H1 (cell line): ENCODE measurements around the gene PIK3R1. TPM values are rescaled to one million over a fixed set of nuclear protein-coding genes. Genes with fewer than 3 reads are reported as not detected.

Source experiments
- CTCF ChIA-PET: fragments of 300-600 bp; sonication (Branson Sonifier 250); formaldehyde crosslinking; loops from one replicate; lab custom pipeline; 2021; ENCODE audit not compliant: partially characterized antibody; lab: Charles Lee
- POLR2A ChIA-PET: fragments of 300-600 bp; sonication (Branson Sonifier 250); formaldehyde crosslinking; loops from one replicate; lab custom pipeline; 2021; ENCODE audit warnings: inconsistent platforms; ENCODE audit not compliant: partially characterized antibody; lab: Charles Lee
- DNase-seq, 2 experiments: peaks; one replicate each; pipeline versions ENCODE4 v3.0.0 to v3.0.0-alpha.2; 2010 to 2022; ENCODE audit warnings: low spot score in 2 of 2, low read depth in 1 of 2, mixed read lengths in 1 of 2
- FAIRE-seq: peaks from 2 replicates; lab custom pipeline; 2011; peaks lifted over from hg19 to GRCh38; lab: Jason Lieb, UNC
- H2AFZ ChIP-seq: 2 replicates; pipeline ENCODE4 v1.8.1; 2012; ENCODE audit warnings: low read length, inconsistent platforms
- H2AK5ac ChIP-seq: 2 replicates; pipeline ENCODE4 v1.6.1; 2013; ENCODE audit warnings: low read depth, low read length
- H2BK120ac ChIP-seq: replicated peaks from 2 replicates; pipeline ENCODE3; 2013; ENCODE audit warnings: low read depth, low read length, inconsistent platforms
- H2BK12ac ChIP-seq: 2 replicates; pipeline ENCODE4 v1.6.1; 2013; ENCODE audit warnings: low read depth, low read length
- H2BK15ac ChIP-seq: 2 replicates; pipeline ENCODE4 v1.6.1; 2013; ENCODE audit warnings: low read length
- H2BK20ac ChIP-seq: 2 replicates; pipeline ENCODE4 v1.6.1; 2013; ENCODE audit warnings: low read length
- H2BK5ac ChIP-seq: 2 replicates; pipeline ENCODE4 v1.6.1; 2013; ENCODE audit warnings: low read depth, low read length
- H3K14ac ChIP-seq: 2 replicates; pipeline ENCODE4 v1.6.1; 2013; ENCODE audit warnings: inconsistent platforms; ENCODE audit not compliant: insufficient read length
- H3K18ac ChIP-seq: 2 replicates; pipeline ENCODE4 v1.6.1; 2013; ENCODE audit warnings: low read length; ENCODE audit errors: extremely low read depth
- H3K23ac ChIP-seq: 2 replicates; pipeline ENCODE4 v1.6.1; 2013; ENCODE audit warnings: inconsistent platforms; ENCODE audit not compliant: insufficient read length
- H3K23me2 ChIP-seq: 2 replicates; pipeline ENCODE4 v1.6.1; 2013; ENCODE audit warnings: low read depth, low read length
- H3K27ac ChIP-seq: 2 replicates; pipeline ENCODE4 v1.6.1; 2011; ENCODE audit warnings: low read depth, low read length, inconsistent platforms
- H3K27me3 ChIP-seq, 4 experiments: replicated peaks in 1 of 4; 1 replicate in 1 of 4; 2 replicates in 3 of 4; pipeline versions ENCODE4 v1.6.1 to v1.8.1; 2011 to 2013; ENCODE audit warnings: low read length in 3 of 4, mild to moderate bottlenecking in 3 of 4, inconsistent platforms in 2 of 4, mixed read lengths in 2 of 4, moderate library complexity in 1 of 4; ENCODE audit not compliant: control insufficient read depth in 3 of 4, insufficient read depth in 3 of 4; ENCODE audit errors: extremely low read depth in 1 of 4
- H3K36me3 ChIP-seq, 4 experiments: 2 replicates each; pipeline versions ENCODE4 v1.6.1 to v1.8.1; 2011 to 2013; ENCODE audit warnings: mild to moderate bottlenecking in 4 of 4, low read length in 3 of 4, moderate library complexity in 2 of 4, control low read depth in 1 of 4, inconsistent platforms in 1 of 4; ENCODE audit not compliant: insufficient read depth in 4 of 4, control insufficient read depth in 2 of 4
- H3K4ac ChIP-seq: replicated peaks from 2 replicates; pipeline ENCODE3; 2013; ENCODE audit warnings: low read length, low read depth, mixed read lengths, inconsistent platforms; ENCODE audit not compliant: insufficient read length
- H3K4me1 ChIP-seq, 4 experiments: replicated peaks in 1 of 4; 1 replicate in 1 of 4; 2 replicates in 3 of 4; pipeline versions ENCODE4 v1.6.1 to v1.8.1; 2011 to 2013; ENCODE audit warnings: low read length in 3 of 4, inconsistent platforms in 2 of 4, mixed read lengths in 1 of 4; ENCODE audit not compliant: insufficient read depth in 4 of 4, control insufficient read depth in 3 of 4
- H3K4me2 ChIP-seq, 2 experiments: 2 replicates each; pipeline versions ENCODE4 v1.6.1 to v1.8.1; 2011 to 2013; ENCODE audit warnings: low read depth in 2 of 2, low read length in 2 of 2, control low read depth in 1 of 2, inconsistent platforms in 1 of 2, mild to moderate bottlenecking in 1 of 2; ENCODE audit not compliant: insufficient read depth in 1 of 2
- H3K4me3 ChIP-seq, 4 experiments: fragments of 200-600, 300-600 bp in 1 of 4; sonication (generic), shearing (Covaris generic), sonication (Bioruptor Twin) in 1 of 4; 2 replicates each; pipeline versions ENCODE4 v1.5.1 to v1.8.1; 2011 to 2016; ENCODE audit warnings: low read length in 4 of 4, low read depth in 3 of 4, control low read depth in 2 of 4, inconsistent platforms in 2 of 4, mild to moderate bottlenecking in 2 of 4, mixed read lengths in 1 of 4, moderate library complexity in 1 of 4; ENCODE audit not compliant: insufficient read depth in 2 of 4; ENCODE audit errors: extremely low read depth in 1 of 4
- H3K56ac ChIP-seq: replicated peaks from 2 replicates; pipeline ENCODE3; 2013; ENCODE audit warnings: low read depth, mild to moderate bottlenecking, mixed read lengths, low read length, inconsistent platforms; ENCODE audit not compliant: insufficient read length
- H3K79me1 ChIP-seq: 2 replicates; pipeline ENCODE4 v1.6.1; 2013; ENCODE audit warnings: low read depth, low read length, control low read depth
- H3K79me2 ChIP-seq, 2 experiments: 2 replicates each; pipeline versions ENCODE4 v1.6.1 to v1.8.1; 2012 to 2013; ENCODE audit warnings: low read length in 2 of 2, mild to moderate bottlenecking in 2 of 2, inconsistent platforms in 1 of 2; ENCODE audit not compliant: insufficient read depth in 2 of 2, control insufficient read depth in 1 of 2
- H3K9ac ChIP-seq, 4 experiments: replicated peaks in 1 of 4; 1 replicate in 1 of 4; 2 replicates in 3 of 4; pipeline versions ENCODE4 v1.6.1 to v1.8.1; 2011 to 2013; ENCODE audit warnings: low read depth in 3 of 4, low read length in 3 of 4, control low read depth in 2 of 4, mild to moderate bottlenecking in 2 of 4, moderate library complexity in 2 of 4, inconsistent platforms in 1 of 4; ENCODE audit errors: extremely low read depth in 1 of 4
- H3K9me3 ChIP-seq, 2 experiments: 2 replicates each; pipeline versions ENCODE4 v1.6.1 to v1.8.1; 2012 to 2013; ENCODE audit warnings: mild to moderate bottlenecking in 2 of 2, moderate library complexity in 2 of 2, control low read depth in 1 of 2, inconsistent platforms in 1 of 2, low read depth in 1 of 2, low read length in 1 of 2, mixed read lengths in 1 of 2; ENCODE audit not compliant: insufficient read depth in 2 of 2
- H4K20me1 ChIP-seq, 2 experiments: replicated peaks in 1 of 2; 2 replicates each; pipeline versions ENCODE3 to v1.8.1; 2011 to 2013; ENCODE audit warnings: inconsistent platforms in 2 of 2, low read length in 2 of 2, mild to moderate bottlenecking in 1 of 2; ENCODE audit not compliant: insufficient read depth in 2 of 2, control insufficient read depth in 1 of 2
- H4K5ac ChIP-seq: 2 replicates; pipeline ENCODE4 v1.6.1; 2013; ENCODE audit warnings: low read length, low read depth, mixed read lengths, inconsistent platforms; ENCODE audit not compliant: insufficient read length
- H4K8ac ChIP-seq: 2 replicates; pipeline ENCODE4 v1.8.0; 2013; ENCODE audit warnings: mild to moderate bottlenecking, moderate library complexity, low read length, inconsistent platforms; ENCODE audit not compliant: insufficient read depth; ENCODE audit errors: extremely low read depth
- H4K91ac ChIP-seq: replicated peaks from 2 replicates; pipeline ENCODE3; 2013; ENCODE audit warnings: low read length, mixed read lengths, inconsistent platforms; ENCODE audit not compliant: insufficient read length
- CTBP2 ChIP-seq: IDR thresholded peaks from 2 replicates; pipeline ENCODE4 v1.7.0; 2011; ENCODE audit warnings: borderline replicate concordance, mild to moderate bottlenecking, moderate library complexity, mixed read lengths, low read length; ENCODE audit not compliant: insufficient read depth, insufficient read length
- KDM5A ChIP-seq: fragments of 200-600 bp; IDR thresholded peaks from 2 replicates; pipeline ENCODE4 v1.7.1; 2012; ENCODE audit warnings: mild to moderate bottlenecking, low read length, inconsistent platforms, mixed read lengths
- RFX5 ChIP-seq: IDR thresholded peaks from 2 replicates; pipeline ENCODE4 v1.6.1; 2011; ENCODE audit warnings: low read depth, low read length, improper control_type of control experiment, borderline replicate concordance
- WGBS, 2 experiments: shearing (Covaris generic) in 1 of 2; methylation state at CpG; one replicate each; pipeline versions ENCODE4 v1.1.6 to v1.1.7; 2013 to 2015; ENCODE audit warnings: low lambda C conversion rate in 2 of 2, mixed read lengths in 2 of 2, inconsistent platforms in 1 of 2, low coverage in 1 of 2, missing lambda C conversion rate in 1 of 2; ENCODE audit not compliant: insufficient replicate concordance in 2 of 2, insufficient coverage in 1 of 2, insufficient read length in 1 of 2; ENCODE audit errors: extremely low coverage in 1 of 2, missing lambda C conversion rate in 1 of 2; 5-methylcytosine and 5-hydroxymethylcytosine counted together
- polyA plus RNA-seq, 7 experiments: library from polyadenylated mRNA; depleted of rRNA in 3 of 7; stranded (reverse) in 5 of 7; unstranded in 2 of 7; fragments of >200 nt in 5 of 7; fragments of 200-250 nt in 2 of 7; gene quantifications; 1 replicate in 5 of 7; 2 replicates in 1 of 7; 4 replicates in 1 of 7; pipeline versions ENCODE4 v1.2.1 to v1.2.3, GENCODE V29; 2011 to 2013; ENCODE audit warnings: missing spikeins in 2 of 7, mixed read lengths in 2 of 7
- total RNA-seq: library from RNA; stranded (reverse); fragmentation: NEBNext Ultra II Directional; extraction: Animal tissue kit (Norgen Biotek cat#: 25700); gene quantifications from 2 replicates; pipeline ENCODE4 v1.2.1, GENCODE V29; 2021

PIK3R1 gene
- total and polyA plus RNA-seq, 2 of the 8 experiments (the other 6 are each of a cell fraction or from before 2014, with no cell fraction given), result 2.3 to 13.7 TPM

DNA sequence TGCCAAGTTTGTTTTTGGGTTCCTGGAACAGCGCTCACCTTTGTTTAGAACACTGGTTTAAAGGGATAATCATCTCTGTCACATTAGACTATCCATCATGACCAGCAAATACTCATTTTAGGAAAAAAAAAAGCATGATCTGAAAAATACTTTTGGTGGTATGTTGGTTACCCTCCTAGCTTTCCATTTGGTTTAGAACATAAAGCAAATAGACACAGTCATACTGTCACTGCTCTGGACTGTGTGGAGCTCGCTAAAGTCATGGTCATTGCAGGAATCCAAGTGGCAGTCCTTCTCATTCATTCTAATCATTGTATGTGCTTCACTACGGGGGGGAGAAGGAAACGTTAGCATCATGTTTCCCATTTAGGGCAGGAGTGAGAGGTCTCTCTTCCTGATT is 83.5 kb downstream of the PIK3R1 start:
- Histone ChIP-seq H3K4ac (no peak overlapping the region), H3K4me3 (no peak overlapping the region), H3K4me2 (no peak overlapping the region), H4K91ac (no peak overlapping the region), H2BK20ac (no peak overlapping the region), H3K36me3 (peaks cover 2 to 29% (median 21%) of the 10 kb centered on the region in 4 experiments; a peak in 6 of 8 replicates), H4K5ac (no peak overlapping the region), H2BK120ac (no peak overlapping the region), H2BK5ac (no peak overlapping the region), H2BK15ac (no peak overlapping the region), H3K27me3 (no peaks in the 10 kb centered on the region), H3K23me2 (no peaks in the 10 kb centered on the region), H3K14ac (no peak overlapping the region), H3K23ac (no peak overlapping the region), H3K56ac (no peak overlapping the region), H3K18ac (no peak overlapping the region), H3K79me1 (no peaks in the 10 kb centered on the region), H2AFZ (no peak overlapping the region), H2AK5ac (no peak overlapping the region), H2BK12ac (no peak overlapping the region), H3K9ac (no peak overlapping the region), H4K8ac (no peak overlapping the region), H3K9me3 (no peaks in the 10 kb centered on the region), H4K20me1 (no peaks in the 10 kb centered on the region), H3K79me2 (no peaks in the 10 kb centered on the region), H3K27ac (no peak overlapping the region), H3K4me1 (no peaks in the 10 kb centered on the region)
- TF ChIP-seq RFX5 (no peak), CTBP2 (no peak), KDM5A (no peak)
- CTCF ChIA-PET, result interaction anchor here (1.4 kb wide), 1 partner anchor 11 kb away, joined by 3 read pairs; no protein-coding TSS in a partner anchor
- DNase-seq (no peak), FAIRE-seq (no peak)
- POLR2A ChIA-PET, result interaction anchor here (0.6 kb wide), 1 partner anchor 1117 kb away, joined by 3 read pairs; no protein-coding TSS in a partner anchor
- WGBS, 2 experiments, result 84% methylated on average over 4 of the region's 4 CpGs; no CpG with 5 or more reads in 1 of the 2 experiments
